Muscle of leg (tissue), 11 donors: ENCODE measurements around the gene PACSIN1. TPM values are rescaled to one million over a fixed set of nuclear protein-coding genes. Genes with fewer than 3 reads are reported as not detected.

Experiments
- DNase-seq: peaks from one replicate; pipeline ENCODE4 v3.0.0; 2013
- H3K27ac ChIP-seq: one replicate; pipeline ENCODE4 v1.5.1; 2013; ENCODE audit warnings: mild to moderate bottlenecking, low read length, control low read depth
- H3K27me3 ChIP-seq: one replicate; pipeline ENCODE4 v1.6.1; 2013; ENCODE audit warnings: low read length; ENCODE audit not compliant: control insufficient read depth, insufficient read depth
- H3K36me3 ChIP-seq: one replicate; pipeline ENCODE4 v1.6.1; 2013; ENCODE audit warnings: low read length; ENCODE audit not compliant: control insufficient read depth, insufficient read depth
- H3K4me1 ChIP-seq: one replicate; pipeline ENCODE4 v1.6.1; 2013; ENCODE audit warnings: low read length; ENCODE audit not compliant: control insufficient read depth, insufficient read depth
- H3K4me3 ChIP-seq: one replicate; pipeline ENCODE4 v1.5.1; 2013; ENCODE audit warnings: low read length, control low read depth
- H3K9me3 ChIP-seq: replicated peaks from 2 replicates; pipeline ENCODE4 v1.6.1; 2013; ENCODE audit warnings: low read depth, low read length; ENCODE audit not compliant: control insufficient read depth
- WGBS: methylation state at CpG from one replicate; pipeline ENCODE4 v1.1.5; 2013; ENCODE audit warnings: missing lambda C conversion rate; ENCODE audit not compliant: insufficient coverage; 5-methylcytosine and 5-hydroxymethylcytosine counted together
- polyA plus RNA-seq, 8 donors: library from polyadenylated mRNA; unstranded; fragments of 120-200 nt; gene quantifications; one replicate each; pipeline versions ENCODE4 v1.2.1 to v1.2.3, GENCODE V29; 2013; ENCODE audit warnings: inconsistent platforms in 1 of 8, low replicate concordance in 1 of 8; ENCODE audit not compliant: insufficient read length in 8 of 8, insufficient read depth in 1 of 8
- total RNA-seq: library from RNA; stranded (reverse); fragments of 120-200 nt; gene quantifications from one replicate; pipeline ENCODE4 v1.2.4, GENCODE V29; 2013

Gene PACSIN1
- total and polyA plus RNA-seq, 9 donors = 0.27 to 3.0 (median 1.5) TPM

DNA sequence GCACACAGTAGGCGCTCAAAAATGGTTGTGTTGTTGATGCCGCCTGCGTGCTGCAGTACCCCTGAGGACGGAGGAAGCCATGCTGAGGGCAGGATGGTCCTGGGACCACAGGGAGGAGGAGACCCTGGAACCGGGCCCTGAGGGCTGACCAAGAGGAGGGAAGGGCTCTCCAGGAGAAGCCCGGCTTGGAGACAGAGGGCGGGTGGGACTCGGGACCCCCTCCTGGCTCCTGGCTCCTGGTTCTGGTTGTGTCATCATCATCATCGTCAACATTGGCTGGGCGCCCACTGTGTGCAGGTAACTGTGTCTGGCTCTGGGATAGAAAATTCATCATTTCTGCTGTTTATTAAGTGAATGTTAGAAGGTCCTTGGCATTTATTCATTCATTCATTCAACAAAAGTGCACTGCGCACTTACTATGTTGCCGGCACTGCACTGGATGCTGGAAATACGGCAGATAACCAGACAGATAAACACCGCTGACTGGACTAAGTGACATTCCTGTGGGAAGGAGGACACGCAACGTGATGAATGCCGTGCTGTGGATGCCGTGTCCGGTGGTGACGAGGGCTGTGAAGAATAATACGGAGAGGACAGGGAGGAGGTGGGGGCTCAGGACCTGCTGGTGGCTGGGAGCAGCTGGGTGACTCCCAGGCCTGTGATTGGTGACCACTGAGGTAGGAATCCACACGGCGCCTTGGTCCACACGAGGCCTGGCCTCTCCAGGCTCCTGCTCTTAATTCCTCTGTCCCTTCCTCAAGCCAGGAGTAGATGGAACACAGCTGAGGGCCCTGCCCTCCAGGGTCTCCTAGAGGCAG lies 55.0 kb downstream of the PACSIN1 start:
- H3K36me3 ChIP-seq = no peaks in the 10 kb centered on the region
- H3K4me1 ChIP-seq = no peaks in the 10 kb centered on the region
- no peaks in the 10 kb centered on the region for H3K9me3 ChIP-seq
- WGBS = 78% methylated on average over 16 of the region's 24 CpGs
- H3K4me3 ChIP-seq = no peak overlapping the region
- peaks cover 2% of the 10 kb centered on the region for H3K27me3 ChIP-seq
- H3K27ac ChIP-seq = no peak overlapping the region
- no peak for DNase-seq

DNA sequence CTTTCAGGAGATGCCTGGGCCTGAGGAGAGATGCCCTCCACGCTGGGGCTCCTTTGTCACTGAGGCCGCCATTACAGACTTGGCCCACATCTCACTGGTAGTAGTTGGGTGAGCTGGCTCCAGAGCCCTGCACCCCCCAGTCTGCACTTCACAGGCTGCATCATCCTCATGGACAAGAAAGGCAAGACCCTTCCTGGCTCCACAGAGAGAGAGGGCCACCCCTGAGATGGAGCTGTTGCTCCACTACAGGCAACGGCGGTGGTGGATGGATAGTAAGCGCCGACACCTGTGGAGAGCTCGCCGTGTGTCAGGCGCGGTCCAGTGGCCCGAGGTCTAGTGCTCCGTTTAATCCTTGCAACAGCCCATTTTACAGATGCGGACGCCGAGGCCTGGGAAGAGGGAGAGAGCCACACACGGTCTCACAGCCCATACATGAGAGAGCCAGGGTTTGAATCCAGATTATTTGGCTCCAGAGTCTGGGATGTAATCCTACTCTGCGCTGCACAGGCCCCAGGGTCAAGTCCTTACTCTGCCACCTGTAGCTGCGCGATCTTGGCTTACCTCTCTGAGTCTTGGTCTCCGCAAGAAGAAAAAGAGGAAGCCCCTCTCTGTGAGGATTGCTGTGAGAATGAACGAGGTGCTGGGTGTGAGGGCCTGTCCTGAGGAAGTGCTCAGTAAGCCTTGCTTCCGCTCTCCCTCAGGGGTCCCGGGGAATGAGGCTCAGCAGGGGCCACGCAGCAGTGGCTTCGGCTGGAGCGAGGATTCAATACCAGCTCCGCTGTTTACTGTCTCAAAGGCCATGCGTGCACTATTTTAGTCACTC lies 55.8 kb downstream of the PACSIN1 start:
- Histone ChIP-seq H3K36me3 (no peaks in the 10 kb centered on the region), H3K9me3 (no peaks in the 10 kb centered on the region), H3K4me3 (no peak overlapping the region), H3K27me3 (no peaks in the 10 kb centered on the region), H3K27ac (no peak overlapping the region), H3K4me1 (peaks cover 5% of the 10 kb centered on the region)
- 87% methylated on average over 22 of the region's 28 CpGs for WGBS
- no peak for DNase-seq

DNA sequence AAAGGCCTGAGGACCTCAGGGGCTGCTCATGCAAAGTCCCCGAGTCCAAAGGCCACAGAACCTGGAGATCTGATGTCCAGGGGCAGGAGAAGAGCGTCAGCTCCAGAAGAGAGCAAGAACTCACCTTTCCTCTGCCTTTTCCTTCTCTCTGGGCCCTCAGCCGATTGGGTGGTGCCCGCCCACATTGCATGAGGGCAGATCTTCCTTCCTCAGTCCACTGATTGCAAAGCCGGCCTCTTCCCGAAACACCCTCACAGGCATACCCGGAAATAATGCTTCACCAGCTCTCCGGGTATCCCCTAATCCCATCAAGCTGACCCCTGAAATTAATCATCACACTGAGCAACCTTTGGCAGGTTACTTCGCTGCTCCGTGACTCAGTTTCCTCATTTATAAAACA lies 56.9 kb downstream of the PACSIN1 start:
- Histone ChIP-seq H3K4me1 (peaks cover 8% of the 10 kb centered on the region), H3K36me3 (no peaks in the 10 kb centered on the region), H3K9me3 (no peaks in the 10 kb centered on the region), H3K27me3 (no peaks in the 10 kb centered on the region), H3K4me3 (no peak overlapping the region), H3K27ac (no peak overlapping the region)
- DNase-seq = no peak
- 78% methylated on average over 8 of the region's 10 CpGs for WGBS

DNA sequence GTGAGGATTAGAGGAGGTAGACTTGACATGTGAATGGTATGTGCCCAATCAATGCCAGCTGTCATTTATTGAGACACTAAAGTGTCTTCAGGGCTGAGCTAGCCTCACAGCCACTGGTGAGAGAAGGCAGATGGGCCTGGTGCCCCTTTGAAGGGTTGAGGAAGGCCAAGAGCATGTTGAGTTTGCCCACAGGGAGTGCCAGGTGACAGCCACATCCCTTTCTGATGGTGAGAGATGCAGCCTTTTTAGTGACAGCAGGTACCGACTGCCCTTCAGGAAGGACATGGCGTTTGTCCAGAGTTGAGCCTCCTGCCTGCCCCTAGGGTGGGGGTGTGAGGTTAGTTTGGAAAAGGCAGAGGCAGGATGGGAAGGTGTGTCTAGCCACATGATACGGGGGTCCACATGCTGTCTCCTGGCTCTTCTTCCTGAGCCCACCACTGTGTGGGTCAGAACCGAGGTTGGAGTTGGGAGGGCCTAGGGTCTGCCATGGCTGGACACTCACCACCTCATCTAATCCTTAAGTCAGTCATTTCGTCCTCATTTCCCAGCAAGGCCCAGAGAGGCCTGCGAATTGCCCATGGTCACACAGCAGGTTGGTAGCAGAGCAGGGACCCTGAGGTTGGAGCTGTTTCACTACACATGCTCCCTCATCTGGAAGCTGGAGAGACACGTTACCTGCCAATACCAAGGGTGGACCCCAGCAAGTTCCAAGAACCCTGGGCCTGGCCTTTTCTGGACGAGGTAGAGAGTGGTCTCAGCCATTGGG lies 57.7 kb downstream of the PACSIN1 start:
- Histone ChIP-seq H3K9me3 (no peaks in the 10 kb centered on the region), H3K4me1 (peaks cover 8% of the 10 kb centered on the region), H3K4me3 (no peak overlapping the region), H3K27ac (no peak overlapping the region), H3K36me3 (no peaks in the 10 kb centered on the region), H3K27me3 (no peaks in the 10 kb centered on the region)
- DNase-seq = no peak
- 73% methylated on average over 6 of the region's 8 CpGs for WGBS

DNA sequence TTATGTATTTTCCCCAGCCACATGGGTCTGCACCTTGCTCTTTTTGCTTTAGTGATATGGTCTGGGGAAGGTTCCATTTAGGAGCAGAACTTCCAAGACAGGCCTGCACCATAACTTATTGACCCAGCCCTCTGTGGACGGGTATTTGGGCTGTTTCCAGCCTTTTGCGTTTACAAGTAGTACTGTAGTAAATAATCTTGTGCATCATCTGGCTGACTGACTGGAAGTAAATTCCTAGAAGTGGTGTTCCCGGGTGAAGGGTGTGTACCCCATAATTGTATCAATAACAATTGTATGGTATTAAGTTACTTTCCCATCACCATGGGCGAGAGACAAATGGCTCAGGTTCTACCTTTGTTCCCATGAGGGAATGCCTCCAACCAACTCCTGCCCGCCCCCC lies 58.6 kb downstream of the PACSIN1 start:
- Histone ChIP-seq H3K36me3 (no peaks in the 10 kb centered on the region), H3K9me3 (no peaks in the 10 kb centered on the region), H3K27ac (no peak overlapping the region), H3K4me1 (peaks cover 8% of the 10 kb centered on the region), H3K4me3 (no peak overlapping the region), H3K27me3 (no peaks in the 10 kb centered on the region)
- WGBS = no CpG with 5 or more reads among the region's 5 CpGs
- no peak for DNase-seq

DNA sequence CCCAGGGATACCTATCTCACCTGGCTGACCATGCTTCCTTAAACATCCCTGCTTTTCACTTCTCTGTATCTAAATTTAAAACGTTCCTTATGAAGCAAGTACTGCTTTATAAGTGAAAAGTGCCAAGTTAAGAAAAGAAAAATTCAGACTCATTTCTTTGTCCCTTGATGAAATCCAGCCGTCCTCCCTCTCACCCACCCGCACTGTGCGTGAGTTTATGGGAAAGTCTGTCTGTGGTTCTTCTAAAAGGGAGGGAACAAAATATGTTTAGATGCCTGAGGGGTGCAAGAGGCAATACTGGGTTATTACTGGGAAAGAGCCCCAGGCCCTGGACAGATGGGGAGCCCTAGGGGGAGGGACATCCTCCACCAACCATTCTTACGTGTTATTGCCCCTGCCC lies 59.1 kb downstream of the PACSIN1 start:
- Histone ChIP-seq H3K4me1 (peaks cover 8% of the 10 kb centered on the region), H3K27me3 (no peaks in the 10 kb centered on the region), H3K9me3 (no peaks in the 10 kb centered on the region), H3K27ac (no peak overlapping the region), H3K4me3 (no peak overlapping the region), H3K36me3 (no peaks in the 10 kb centered on the region)
- no peak for DNase-seq
- WGBS = 100% methylated on average over 1 of the region's 5 CpGs

DNA sequence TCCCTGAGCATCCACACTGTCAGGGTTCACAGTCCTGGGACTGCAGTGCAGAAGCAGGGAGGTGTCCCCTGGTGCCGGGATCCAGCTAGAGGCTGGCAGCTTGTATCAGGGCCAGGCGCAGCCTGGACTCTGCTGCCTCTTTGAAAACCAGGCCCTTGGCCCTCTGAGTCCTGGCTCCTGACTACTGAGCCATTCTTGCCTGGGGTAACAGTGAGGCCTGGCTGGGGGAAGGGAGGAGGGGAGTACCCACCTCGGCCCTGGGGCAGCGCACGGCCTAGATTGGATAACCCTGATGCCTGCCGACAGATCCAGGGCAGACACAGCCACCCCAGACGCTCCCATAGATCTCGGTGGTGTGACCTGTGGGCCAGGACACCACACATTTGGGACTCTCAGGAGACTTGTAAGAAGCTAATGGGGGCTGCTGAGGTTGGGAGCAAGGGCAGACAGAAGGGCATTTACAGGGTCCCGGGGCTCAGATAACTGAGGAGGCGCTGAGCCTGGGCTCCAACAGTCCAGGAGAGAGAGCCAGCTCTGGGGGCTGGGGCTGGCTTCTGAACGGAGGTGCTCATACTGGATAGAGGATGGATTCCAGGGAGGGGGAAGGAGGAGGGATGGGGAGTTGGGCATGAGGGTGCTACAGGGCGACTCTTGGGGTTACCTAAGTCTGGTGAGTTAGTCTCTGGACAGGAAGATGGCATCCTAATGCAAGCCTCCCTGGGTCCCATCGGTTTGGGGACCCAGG lies 59.7 kb downstream of the PACSIN1 start:
- Histone ChIP-seq H3K27me3 (no peaks in the 10 kb centered on the region), H3K27ac (no peak overlapping the region), H3K36me3 (no peaks in the 10 kb centered on the region), H3K4me3 (no peak overlapping the region), H3K4me1 (peaks cover 8% of the 10 kb centered on the region), H3K9me3 (no peaks in the 10 kb centered on the region)
- DNase-seq = no peak
- 77% methylated on average over 12 of the region's 13 CpGs for WGBS

DNA sequence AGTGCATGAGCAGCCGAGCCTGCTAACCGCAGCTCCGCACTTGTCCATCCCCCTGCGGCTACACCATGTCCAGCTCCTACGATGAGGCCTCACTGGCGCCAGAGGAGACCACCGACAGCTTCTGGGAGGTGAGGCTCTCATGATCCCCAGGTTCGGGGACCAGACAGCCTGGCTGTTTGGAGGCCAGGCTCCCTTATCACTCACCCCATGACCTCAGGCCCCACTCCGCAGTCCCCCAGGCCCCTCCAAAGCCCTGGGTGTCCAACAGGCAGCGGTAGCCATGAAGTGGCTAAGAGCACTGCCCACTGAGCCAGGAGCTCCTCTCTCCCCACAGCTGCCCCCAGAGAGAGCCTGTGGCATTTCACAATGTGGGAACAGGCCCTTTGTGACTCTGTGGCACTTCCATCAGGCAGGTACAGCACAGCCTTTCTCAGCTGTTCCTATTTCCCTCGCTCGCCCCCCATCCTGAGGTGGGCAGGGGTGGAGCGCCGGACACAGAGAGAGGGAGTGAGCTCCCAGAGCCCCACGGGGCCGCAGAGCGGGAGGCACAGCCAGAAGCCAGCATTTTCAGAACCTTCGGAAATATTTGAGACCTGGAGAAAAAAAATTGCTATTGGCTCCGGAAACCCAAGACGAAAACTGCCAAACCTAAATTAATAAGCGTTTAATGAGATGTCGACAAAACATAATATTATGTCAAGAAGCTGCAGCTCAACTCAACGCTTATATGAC lies 60.5 kb downstream of the PACSIN1 start:
- no peak overlapping the region for H3K27ac ChIP-seq
- H3K36me3 ChIP-seq = no peaks in the 10 kb centered on the region
- 56% methylated on average over 17 of the region's 23 CpGs for WGBS
- DNase-seq = peak; percentile 54
- H3K4me3 ChIP-seq = peak overlapping the region; percentile 35
- peaks cover 8% of the 10 kb centered on the region for H3K4me1 ChIP-seq
- H3K27me3 ChIP-seq = no peaks in the 10 kb centered on the region
- H3K9me3 ChIP-seq = no peaks in the 10 kb centered on the region

DNA sequence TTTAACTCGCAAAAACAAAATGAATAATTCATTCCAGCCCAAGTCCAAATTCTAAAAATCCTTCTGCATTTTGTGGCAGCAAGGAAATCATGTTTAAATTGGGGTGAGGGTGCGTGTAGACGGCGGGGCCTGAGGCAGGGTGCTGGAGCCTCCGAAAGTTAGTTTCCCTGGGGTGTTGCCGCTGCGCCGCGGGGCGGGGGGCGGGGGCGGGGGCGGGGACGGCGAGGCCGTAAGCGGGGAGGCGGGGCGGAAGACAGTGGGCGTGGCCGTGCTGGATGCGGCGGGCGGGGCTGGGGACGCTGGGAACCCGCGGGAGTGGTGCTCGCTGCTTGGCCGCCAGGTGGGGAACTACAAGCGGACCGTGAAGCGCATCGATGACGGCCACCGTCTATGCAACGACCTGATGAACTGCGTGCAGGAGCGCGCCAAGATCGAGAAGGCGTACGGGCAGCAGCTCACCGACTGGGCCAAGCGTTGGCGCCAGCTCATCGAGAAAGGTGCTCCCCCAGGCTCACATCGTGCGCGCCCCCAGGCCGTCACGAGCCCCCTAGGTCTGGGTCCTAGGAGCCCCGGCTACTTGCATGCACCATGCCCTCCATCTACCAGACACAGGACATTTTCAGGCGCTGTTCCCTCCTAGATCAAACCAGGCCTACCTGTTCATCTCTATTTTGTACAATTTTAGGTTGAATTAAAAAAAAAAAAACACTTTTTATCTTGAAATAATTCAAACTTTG lies 61.3 kb downstream of the PACSIN1 start:
- 1% methylated on average over 34 of the region's 53 CpGs for WGBS
- H3K9me3 ChIP-seq = no peaks in the 10 kb centered on the region

More for the DNA sequence above, 61.3 kb downstream of the PACSIN1 start:
- H3K4me1 ChIP-seq = peaks cover 9% of the 10 kb centered on the region
- no peaks in the 10 kb centered on the region for H3K36me3 ChIP-seq
- no peak overlapping the region for H3K27ac ChIP-seq
- peak; percentile 95 for DNase-seq
- H3K27me3 ChIP-seq = no peaks in the 10 kb centered on the region
- H3K4me3 ChIP-seq = peak overlapping the region; percentile 35
